K562 (cell line): ENCODE measurements around the gene EMID1. TPM values are rescaled to one million over a fixed set of nuclear protein-coding genes. Genes with fewer than 3 reads are reported as not detected.

ENCODE experiments used
- ELF4 ChIP-seq: fragments of 450-650 bp; formaldehyde crosslinking; IDR thresholded peaks from 2 replicates; pipeline ENCODE4 v1.4.0; 2022; ENCODE audit warnings: missing genetic modification characterization
- FOXM1 ChIP-seq, 2 experiments: fragments of 450-650 bp in 1 of 2; sonication (generic) in 1 of 2; formaldehyde crosslinking in 1 of 2; IDR thresholded peaks; 2 replicates each; pipeline versions ENCODE4 v1.6.1 to v1.9.0; 2017 to 2022; ENCODE audit warnings: low read depth in 2 of 2, mild to moderate bottlenecking in 2 of 2, missing genetic modification reagents in 1 of 2, moderate library complexity in 1 of 2
- GTF2A2 ChIP-seq: IDR thresholded peaks from 2 replicates; pipeline ENCODE4 v1.6.1; 2016; ENCODE audit warnings: mild to moderate bottlenecking, missing genetic modification characterization, missing compliant biosample characterization
- KDM1A ChIP-seq, 2 experiments: fragments of 450-650 bp; IDR thresholded peaks; 2 replicates each; pipeline ENCODE4 v1.6.1; 2016; ENCODE audit warnings: mild to moderate bottlenecking in 2 of 2
- KDM2B ChIP-seq: fragments of 250-450 bp; sonication (Bioruptor Pico); IDR thresholded peaks from 2 replicates; pipeline ENCODE4 v1.8.0; 2021; ENCODE audit warnings: mild to moderate bottlenecking, moderate library complexity
- LEF1 ChIP-seq: fragments of 450-650 bp; IDR thresholded peaks from 2 replicates; pipeline ENCODE4 v1.6.1; 2016; ENCODE audit warnings: mild to moderate bottlenecking
- PHF21A ChIP-seq: fragments of 450-650 bp; IDR thresholded peaks from 2 replicates; pipeline ENCODE4 v1.6.1; 2017; ENCODE audit warnings: low read depth, borderline replicate concordance
- RBM17 ChIP-seq: fragments of 200-400 bp; formaldehyde crosslinking; IDR thresholded peaks from 2 replicates; pipeline ENCODE4 v1.6.1; 2017; ENCODE audit warnings: low read depth, mild to moderate bottlenecking, low read length, borderline replicate concordance
- SRSF3 ChIP-seq: fragments of 200-400 bp; formaldehyde crosslinking; IDR thresholded peaks from 2 replicates; pipeline ENCODE4 v1.6.1; 2016; ENCODE audit warnings: mild to moderate bottlenecking, low read length, moderate library complexity; ENCODE audit not compliant: insufficient read depth
- TAL1 ChIP-seq: fragments of 450-650 bp; IDR thresholded peaks from 2 replicates; pipeline ENCODE4 v1.6.1; 2016; ENCODE audit warnings: mild to moderate bottlenecking
- ZNF707 ChIP-seq: fragments of 250-450 bp; sonication (Bioruptor Pico); conservative IDR thresholded peaks from 2 replicates; pipeline ENCODE4 v1.8.0; 2022; ENCODE audit warnings: inconsistent platforms, mild to moderate bottlenecking, moderate library complexity
- polyA plus RNA-seq, 8 experiments: library from polyadenylated mRNA; depleted of rRNA in 4 of 8; stranded (reverse) in 5 of 8; unstranded in 3 of 8; fragments of >200 nt; fragmentation: Nextera tagmentation in 2 of 8; fragmentation: Illumina TruSeq in 1 of 8; extraction: Ambion mirVana in 2 of 8; extraction: Trizol in 1 of 8; gene quantifications; 2 replicates each; pipeline versions ENCODE4 v1.2.1 to v1.2.3, GENCODE V29; 2011 to 2014; ENCODE audit warnings: inconsistent platforms in 1 of 8, missing spikeins in 1 of 8
- total RNA-seq, 7 experiments: library from RNA; depleted of rRNA in 6 of 7; stranded (reverse); fragments of >200 nt in 6 of 7; fragmentation: Illumina TruSeq in 2 of 7; extraction: Trizol in 2 of 7; gene quantifications; 2 replicates each; pipeline versions ENCODE4 v1.2.1 to v1.2.3, GENCODE V29; 2011 to 2021; ENCODE audit warnings: low replicate concordance in 1 of 7
- TF ChIP-seq, protein P1 (sequence below): sonication (generic); formaldehyde crosslinking; IDR thresholded peaks from 2 replicates; pipeline ENCODE4 v1.9.0; 2022; ENCODE audit warnings: mild to moderate bottlenecking, missing genetic modification reagents
- TF ChIP-seq, protein P2 (sequence below): fragments of 450-650 bp; IDR thresholded peaks from 2 replicates; pipeline ENCODE4 v1.6.1; 2014; ENCODE audit warnings: low read depth, mild to moderate bottlenecking, moderate library complexity, borderline replicate concordance

The EMID1 gene
- total and polyA plus RNA-seq, 9 of the 15 experiments (the other 6 are each of a cell fraction or from before 2014, with no cell fraction given): 0.15 to 7.2 (median 2.7) TPM

GRCh38 chr22:29198240-29198639 is 7.5 kb upstream of the EMID1 start (continued):
- TF ChIP-seq FOXM1 (IDR thresholded peaks at IDR 0.05; ENCODE audit: low read depth): no peak
- no peak for TF ChIP-seq FOXM1 (CRISPR knock-in tag; IDR thresholded peaks at IDR 0.05; ENCODE audit: low read depth)
- TF ChIP-seq KDM2B (CRISPR knock-in tag): no peak
- no peak for TF ChIP-seq LEF1
- TF ChIP-seq, protein P1, sequence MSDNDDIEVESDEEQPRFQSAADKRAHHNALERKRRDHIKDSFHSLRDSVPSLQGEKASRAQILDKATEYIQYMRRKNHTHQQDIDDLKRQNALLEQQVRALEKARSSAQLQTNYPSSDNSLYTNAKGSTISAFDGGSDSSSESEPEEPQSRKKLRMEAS (CRISPR knock-in tag): no peak
- TF ChIP-seq SRSF3: no peak
- TF ChIP-seq RBM17: no peak
- TF ChIP-seq, protein P2, sequence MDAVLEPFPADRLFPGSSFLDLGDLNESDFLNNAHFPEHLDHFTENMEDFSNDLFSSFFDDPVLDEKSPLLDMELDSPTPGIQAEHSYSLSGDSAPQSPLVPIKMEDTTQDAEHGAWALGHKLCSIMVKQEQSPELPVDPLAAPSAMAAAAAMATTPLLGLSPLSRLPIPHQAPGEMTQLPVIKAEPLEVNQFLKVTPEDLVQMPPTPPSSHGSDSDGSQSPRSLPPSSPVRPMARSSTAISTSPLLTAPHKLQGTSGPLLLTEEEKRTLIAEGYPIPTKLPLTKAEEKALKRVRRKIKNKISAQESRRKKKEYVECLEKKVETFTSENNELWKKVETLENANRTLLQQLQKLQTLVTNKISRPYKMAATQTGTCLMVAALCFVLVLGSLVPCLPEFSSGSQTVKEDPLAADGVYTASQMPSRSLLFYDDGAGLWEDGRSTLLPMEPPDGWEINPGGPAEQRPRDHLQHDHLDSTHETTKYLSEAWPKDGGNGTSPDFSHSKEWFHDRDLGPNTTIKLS: no peak
- TF ChIP-seq PHF21A: no peak
- no peak for TF ChIP-seq ZNF707 (CRISPR knock-in tag)
- no peak for TF ChIP-seq ELF4 (CRISPR knock-in tag)
- TF ChIP-seq GTF2A2 (tag): no peak
- no peak for TF ChIP-seq TAL1
- TF ChIP-seq KDM1A (IDR thresholded peaks at IDR 0.05): 0 out of 4 replicates have a peak, but pooled peaks of 1 of the 2 experiments have one; percentile 36
